Measurements from ENCODE around the gene GPATCH8. TPM values are rescaled to one million over a fixed set of nuclear protein-coding genes. Genes with fewer than 3 reads are reported as not detected.

Gene GPATCH8
- total and polyA plus RNA-seq, 10 of the 15 experiments (the other 5 are each of a cell fraction or from before 2014, with no cell fraction given) = 11.7 to 45.1 (median 21.3) TPM

DNA sequence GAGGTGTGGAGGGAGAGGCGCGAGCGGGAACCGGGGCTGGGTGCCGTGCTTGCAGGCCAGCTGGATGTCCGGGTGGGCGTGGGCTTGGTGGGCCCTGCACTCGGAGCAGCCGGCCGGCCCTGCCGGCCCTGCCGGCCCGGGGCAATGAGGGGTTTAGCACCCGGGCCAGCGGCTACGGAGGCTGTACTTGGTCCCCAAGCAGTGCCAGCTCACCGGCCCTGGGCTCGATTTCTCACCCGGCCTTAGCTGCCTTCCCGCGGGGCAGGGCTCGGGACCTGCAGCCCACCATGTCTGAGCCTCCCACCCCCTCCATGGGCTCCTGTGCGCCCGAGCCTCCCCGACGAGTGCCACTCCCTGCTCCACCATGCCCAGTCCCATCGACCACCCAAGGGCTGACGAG, 24.7 kb upstream of the GPATCH8 start:
- TF ChIP-seq SPI1 (IDR thresholded peaks at IDR 0.05; ENCODE audit: borderline replicate concordance, insufficient read depth, low read depth, low read length) (no peak), MEF2A (IDR thresholded peaks at IDR 0.05; ENCODE audit: insufficient read depth, low read depth, low read length) (no peak), STAT3 (IDR thresholded peaks at IDR 0.05; ENCODE audit: low read depth, low read length) (no peak), ETV6 (conservative IDR thresholded peaks at IDR 0.05 in 1 of 2, IDR thresholded peaks at IDR 0.05 in 1 of 2; ENCODE audit: borderline replicate concordance in 1 of 2, low read depth in 1 of 2) (no peak), PAX8 (IDR thresholded peaks at IDR 0.05) (no peak), ATF3 (IDR thresholded peaks at IDR 0.05; ENCODE audit: borderline replicate concordance, extremely low read depth, low read depth, low read length) (no peak)
- TF ChIP-seq, protein P1, sequence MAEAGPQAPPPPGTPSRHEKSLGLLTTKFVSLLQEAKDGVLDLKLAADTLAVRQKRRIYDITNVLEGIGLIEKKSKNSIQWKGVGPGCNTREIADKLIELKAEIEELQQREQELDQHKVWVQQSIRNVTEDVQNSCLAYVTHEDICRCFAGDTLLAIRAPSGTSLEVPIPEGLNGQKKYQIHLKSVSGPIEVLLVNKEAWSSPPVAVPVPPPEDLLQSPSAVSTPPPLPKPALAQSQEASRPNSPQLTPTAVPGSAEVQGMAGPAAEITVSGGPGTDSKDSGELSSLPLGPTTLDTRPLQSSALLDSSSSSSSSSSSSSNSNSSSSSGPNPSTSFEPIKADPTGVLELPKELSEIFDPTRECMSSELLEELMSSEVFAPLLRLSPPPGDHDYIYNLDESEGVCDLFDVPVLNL (IDR thresholded peaks at IDR 0.05; ENCODE audit: low read depth, low read length) = no peak
- CTCF ChIA-PET = no interaction called here
- ATAC-seq = no peak

More for the DNA sequence above, 24.7 kb upstream of the GPATCH8 start:
- no peak overlapping the region for H3K27ac ChIP-seq (ENCODE audit: control insufficient read depth, insufficient read depth)
- no peaks in the 10 kb centered on the region for H3K9me3 ChIP-seq (replicated peaks; ENCODE audit: control insufficient read depth, insufficient read depth, low read length)
- BruUV-seq (replicated peaks) = no TSS peak
- DNase-seq (ENCODE audit: low read depth, low spot score) (no peak), FAIRE-seq (no peak)
- POLR2A ChIA-PET = no interaction called here
- intact Hi-C loops (cut with micrococcal nuclease; ENCODE audit: unreplicated experiment) (no loop called here), in situ Hi-C loops (cut with MboI) (no loop called here)
- no peaks in the 10 kb centered on the region for H3K79me2 ChIP-seq (ENCODE audit: control insufficient read depth, insufficient read depth, low read length)
- H4K20me1 ChIP-seq (ENCODE audit: control insufficient read depth, insufficient read depth) = no peaks in the 10 kb centered on the region
- H3K4me3 ChIP-seq = no peak overlapping the region
- H3K4me2 ChIP-seq (ENCODE audit: control insufficient read depth, insufficient read depth) = no peak overlapping the region
- 79% methylated on average over 27 of the region's 28 CpGs for WGBS (ENCODE audit: insufficient coverage, insufficient replicate concordance, low lambda C conversion rate, missing lambda C conversion rate)
- no peaks in the 10 kb centered on the region for H3K27me3 ChIP-seq (replicated peaks in 1 of 2; ENCODE audit: control insufficient read depth in 2 of 2, insufficient read depth in 2 of 2, low read length in 1 of 2)
- RAD21 ChIA-PET (ENCODE audit: unreplicated experiment) = interaction anchor here (0.6 kb wide), 1 partner anchor 61 kb away, joined by 4 read pairs; no protein-coding TSS in a partner anchor
- no peaks in the 10 kb centered on the region for H3K36me3 ChIP-seq (ENCODE audit: control insufficient read depth in 2 of 2, insufficient read depth in 2 of 2, low read length in 1 of 2)
- H3K4me1 ChIP-seq (ENCODE audit: control insufficient read depth, insufficient read depth, low read length) = no peaks in the 10 kb centered on the region; the same call in 1 of the 2 replicates
- no peak overlapping the region for H2AFZ ChIP-seq (ENCODE audit: control insufficient read depth, low read depth, low read length)
- no peak overlapping the region for H3K9ac ChIP-seq (ENCODE audit: control insufficient read depth, insufficient read depth, low read length)
- SMC1A ChIA-PET (ENCODE audit: uncharacterized antibody, unreplicated experiment) = no interaction called here

All from GM12878 (cell line).